Fibroblast of the aortic adventitia (primary cell): Measurements from ENCODE around the gene PHF2. TPM values are rescaled to one million over a fixed set of nuclear protein-coding genes. Genes with fewer than 3 reads are reported as not detected.

ENCODE experiments used
- DNase-seq: peaks from one replicate; pipeline ENCODE4 v3.0.0-alpha.2; 2010; ENCODE audit warnings: low read depth
- H3K4me3 ChIP-seq: 2 replicates; pipeline ENCODE4 v1.5.1; 2011; ENCODE audit warnings: low read depth, mild to moderate bottlenecking, control low read depth, low read length, moderate library complexity
- total RNA-seq: library from RNA; depleted of rRNA; stranded (reverse); fragments of >200 nt; gene quantifications from 2 replicates; pipeline ENCODE4 v1.2.3, GENCODE V29; 2012; ENCODE audit warnings: low replicate concordance
- TF ChIP-seq, protein P1 (sequence below): IDR thresholded peaks from 2 replicates; pipeline ENCODE4 v1.5.1; 2011; ENCODE audit warnings: mild to moderate bottlenecking, low read length, control low read depth, inconsistent platforms; ENCODE audit not compliant: insufficient read depth

Gene PHF2
- total RNA-seq, 1 donor = 14.2 TPM

DNA sequence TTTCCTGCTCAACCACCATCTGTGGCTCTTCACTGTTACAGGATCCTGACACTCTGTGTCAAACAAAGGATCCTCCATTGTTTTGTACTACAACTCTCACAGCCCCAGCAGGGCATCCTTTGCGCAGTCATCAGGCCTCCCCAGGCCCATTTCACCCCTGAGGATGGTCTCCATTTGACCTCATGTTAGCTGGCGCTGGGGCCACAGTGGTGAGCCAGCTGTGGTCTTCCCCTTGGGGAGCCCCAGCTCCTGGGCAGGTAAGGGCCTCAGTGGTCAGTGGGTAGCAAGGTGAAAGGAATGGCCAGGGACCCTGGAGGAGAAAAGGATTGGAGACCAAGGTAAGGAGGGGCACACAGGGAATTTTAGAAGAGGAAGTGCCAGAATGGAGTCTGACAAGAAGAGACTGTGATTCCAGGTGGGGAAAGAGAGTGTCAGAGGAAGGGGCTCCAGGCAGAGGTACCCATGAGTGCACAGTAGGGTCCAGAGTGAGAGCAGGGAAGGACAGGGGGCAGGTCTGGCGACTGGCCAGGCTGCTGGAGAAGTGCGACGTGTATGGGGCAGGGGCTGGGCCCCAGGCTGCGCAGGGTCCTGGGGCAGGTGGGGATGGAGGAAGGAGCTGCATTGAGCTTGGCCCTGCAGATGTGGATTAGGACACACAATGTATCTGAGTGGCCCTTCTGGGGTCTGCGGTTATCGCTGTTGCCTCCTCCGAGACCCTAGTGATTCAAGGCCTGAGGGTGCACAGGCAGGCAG, 109.9 kb downstream of the PHF2 start:
- no peak for DNase-seq
- TF ChIP-seq, protein P1, sequence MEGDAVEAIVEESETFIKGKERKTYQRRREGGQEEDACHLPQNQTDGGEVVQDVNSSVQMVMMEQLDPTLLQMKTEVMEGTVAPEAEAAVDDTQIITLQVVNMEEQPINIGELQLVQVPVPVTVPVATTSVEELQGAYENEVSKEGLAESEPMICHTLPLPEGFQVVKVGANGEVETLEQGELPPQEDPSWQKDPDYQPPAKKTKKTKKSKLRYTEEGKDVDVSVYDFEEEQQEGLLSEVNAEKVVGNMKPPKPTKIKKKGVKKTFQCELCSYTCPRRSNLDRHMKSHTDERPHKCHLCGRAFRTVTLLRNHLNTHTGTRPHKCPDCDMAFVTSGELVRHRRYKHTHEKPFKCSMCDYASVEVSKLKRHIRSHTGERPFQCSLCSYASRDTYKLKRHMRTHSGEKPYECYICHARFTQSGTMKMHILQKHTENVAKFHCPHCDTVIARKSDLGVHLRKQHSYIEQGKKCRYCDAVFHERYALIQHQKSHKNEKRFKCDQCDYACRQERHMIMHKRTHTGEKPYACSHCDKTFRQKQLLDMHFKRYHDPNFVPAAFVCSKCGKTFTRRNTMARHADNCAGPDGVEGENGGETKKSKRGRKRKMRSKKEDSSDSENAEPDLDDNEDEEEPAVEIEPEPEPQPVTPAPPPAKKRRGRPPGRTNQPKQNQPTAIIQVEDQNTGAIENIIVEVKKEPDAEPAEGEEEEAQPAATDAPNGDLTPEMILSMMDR = no peak
- no peak overlapping the region for H3K4me3 ChIP-seq

DNA sequence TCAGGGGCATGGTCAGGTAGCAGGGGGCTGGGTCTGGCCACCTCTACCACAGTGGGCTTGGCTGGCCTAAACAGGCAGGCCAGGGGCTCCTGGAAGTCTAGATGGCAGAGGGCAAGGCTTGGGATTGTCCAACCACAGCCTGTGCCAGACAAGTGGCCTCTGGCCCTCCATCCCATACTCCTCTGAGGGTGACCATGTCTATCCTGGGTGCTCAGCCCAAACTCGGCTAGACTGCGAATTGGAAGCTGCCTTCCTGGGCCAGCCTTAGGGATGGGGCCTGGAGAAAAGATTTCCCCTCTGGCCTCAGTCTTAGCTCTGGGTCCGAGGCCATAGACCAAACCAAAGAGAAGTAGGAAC, 110.5 kb downstream of the PHF2 start:
- TF ChIP-seq, protein P1 = no peak
- no peak for DNase-seq

GRCh38 chr9:93690618-93691017, 114.2 kb downstream of the PHF2 start:
- no peak for DNase-seq
- TF ChIP-seq, protein P1 = no peak
- H3K4me3 ChIP-seq = no peak overlapping the region

More for the DNA sequence above, 110.5 kb downstream of the PHF2 start:
- no peak overlapping the region for H3K4me3 ChIP-seq

- H3K4me3 ChIP-seq = no peak overlapping the region
- TF ChIP-seq, protein P1 = no peak
- DNase-seq = no peak
Observed at GRCh38 chr9:93693129-93693528, 116.7 kb downstream of the PHF2 start.

- TF ChIP-seq, protein P1 = no peak
- no peak for DNase-seq
- no peak overlapping the region for H3K4me3 ChIP-seq
Observed at GRCh38 chr9:93697352-93698139, 121.2 kb downstream of the PHF2 start.

DNA sequence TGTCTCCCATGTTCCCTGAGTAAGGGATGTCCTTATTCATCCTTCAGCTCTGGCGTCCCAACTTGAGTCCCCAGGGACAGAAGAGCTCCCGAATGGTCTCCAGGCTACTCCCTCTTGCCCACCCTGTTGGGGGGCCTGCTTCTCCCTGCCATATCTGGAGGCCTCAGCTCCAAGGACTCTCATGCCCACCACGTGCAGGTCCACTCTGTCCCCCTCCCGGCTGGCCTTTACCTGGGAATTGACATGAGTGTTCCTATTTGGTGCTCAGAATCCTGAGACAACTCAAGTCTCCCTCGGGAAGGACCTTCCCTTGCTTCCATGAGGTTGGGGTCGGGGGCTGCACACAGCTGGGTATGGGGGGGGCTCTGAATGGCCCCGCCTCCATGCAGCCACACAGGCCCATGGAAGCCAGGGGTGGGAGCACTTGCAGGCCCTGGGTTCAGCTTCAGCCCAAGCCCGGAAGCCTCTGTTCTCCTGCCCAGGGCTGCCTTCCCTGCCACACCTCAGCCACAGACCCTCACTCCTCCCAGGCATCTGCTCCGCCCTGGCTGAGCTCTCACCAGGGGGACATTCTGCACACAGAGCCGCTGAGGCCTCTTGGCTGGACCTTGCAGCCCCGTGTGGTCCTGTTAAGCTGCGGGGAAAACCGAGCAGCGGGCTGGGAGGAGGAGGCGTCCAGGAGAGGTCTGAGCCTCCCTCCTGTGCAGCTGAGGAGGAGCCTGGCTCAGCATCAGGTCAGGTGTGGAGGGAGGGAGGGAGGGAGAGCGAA, 121.9 kb downstream of the PHF2 start:
- DNase-seq = no peak
- TF ChIP-seq, protein P1 = no peak
- H3K4me3 ChIP-seq = no peak overlapping the region
